ENCODE data around the gene DDX54. TPM values are rescaled to one million over a fixed set of nuclear protein-coding genes. Genes with fewer than 3 reads are reported as not detected.
"Not testable (repeated sequence)": the region's sequence is repeated elsewhere in the genome, so short reads cannot be mapped to it uniquely, and the experiment has no call there.

The DDX54 gene
- total and polyA plus RNA-seq, 4 donors = 12.6 to 70.8 (median 47.9) TPM

DNA sequence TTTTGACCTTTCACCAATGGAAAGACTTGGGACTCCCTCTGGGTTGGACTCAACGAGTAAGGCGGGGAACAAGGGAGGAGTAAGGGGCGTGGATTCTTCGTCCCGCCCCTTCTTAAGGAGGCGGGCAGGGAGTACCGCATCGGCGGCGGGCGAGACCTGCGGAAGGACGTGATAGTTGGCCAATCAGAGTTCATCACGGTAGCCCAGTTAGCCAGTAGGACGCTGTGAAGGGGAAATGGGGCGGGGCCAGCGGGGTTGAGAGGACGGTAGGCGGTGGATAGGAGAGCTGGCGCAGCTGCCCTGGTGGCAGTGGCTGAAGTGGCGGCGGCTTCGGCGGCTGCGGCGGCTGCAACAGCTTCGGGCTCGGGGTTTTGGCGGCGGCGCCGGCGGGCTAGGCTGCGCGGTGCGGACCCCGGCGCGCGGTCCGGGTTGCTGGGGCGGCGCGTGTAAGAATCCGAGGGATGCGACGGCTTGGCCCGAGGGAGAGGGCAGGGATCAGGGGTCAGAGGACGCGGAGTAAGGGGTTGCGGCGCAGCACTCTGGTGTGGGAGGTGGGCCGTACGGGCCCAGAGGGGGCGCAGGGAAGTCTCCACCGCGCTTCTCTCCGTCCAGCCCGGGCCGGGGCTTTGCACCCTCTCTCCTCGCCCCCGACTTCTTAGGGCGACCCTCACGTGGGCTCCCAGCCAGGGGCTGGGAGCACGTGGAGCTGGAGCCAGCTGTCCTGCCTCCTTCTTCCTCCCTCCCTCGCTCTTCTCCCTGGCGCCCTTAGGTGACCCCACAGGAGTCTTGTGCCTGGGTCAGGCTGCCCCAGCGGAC, 36.1 kb upstream of the DDX54 start, which contains the start of gene TPCN1:
TSS of gene TPCN1 (plus strand) at position 284 of the 816 bp plus-strand sequence. CDS start 5,389 bp downstream, outside the sequence.
- DNase-seq (peak; percentile 99 to 100), ATAC-seq (ENCODE audit: low FRiP score) (peak; percentile 98)
- Histone ChIP-seq H3K27me3 (ENCODE audit: control insufficient read depth in 1 of 2, insufficient read depth in 2 of 2, low read length in 1 of 2) (no peaks in the 10 kb centered on the region), H3K4me1 (ENCODE audit: control insufficient read depth in 1 of 2, insufficient read depth in 2 of 2, low read length in 2 of 2) (peaks cover 0 to 6% of the 10 kb centered on the region in 2 donors), H3K27ac (ENCODE audit: low read depth in 1 of 2, low read length in 2 of 2) (peak within 1 kb of the TSS; percentile 68 to 89), H3K4me3 (ENCODE audit: low read length in 2 of 2) (peak within 1 kb of the TSS; percentile 62 to 85), H3K9me3 (ENCODE audit: control insufficient read depth, low read length) (no peaks in the 10 kb centered on the region), H3K36me3 (ENCODE audit: control insufficient read depth in 1 of 2, insufficient read depth in 2 of 2, low read length in 1 of 2) (no peaks in the 10 kb centered on the region)
- WGBS, 2 donors = 0 to 1% methylated on average over 58 to 68 of the region's 68 CpGs
- intact Hi-C loops (cut with DNase I) = no loop called here

DNA sequence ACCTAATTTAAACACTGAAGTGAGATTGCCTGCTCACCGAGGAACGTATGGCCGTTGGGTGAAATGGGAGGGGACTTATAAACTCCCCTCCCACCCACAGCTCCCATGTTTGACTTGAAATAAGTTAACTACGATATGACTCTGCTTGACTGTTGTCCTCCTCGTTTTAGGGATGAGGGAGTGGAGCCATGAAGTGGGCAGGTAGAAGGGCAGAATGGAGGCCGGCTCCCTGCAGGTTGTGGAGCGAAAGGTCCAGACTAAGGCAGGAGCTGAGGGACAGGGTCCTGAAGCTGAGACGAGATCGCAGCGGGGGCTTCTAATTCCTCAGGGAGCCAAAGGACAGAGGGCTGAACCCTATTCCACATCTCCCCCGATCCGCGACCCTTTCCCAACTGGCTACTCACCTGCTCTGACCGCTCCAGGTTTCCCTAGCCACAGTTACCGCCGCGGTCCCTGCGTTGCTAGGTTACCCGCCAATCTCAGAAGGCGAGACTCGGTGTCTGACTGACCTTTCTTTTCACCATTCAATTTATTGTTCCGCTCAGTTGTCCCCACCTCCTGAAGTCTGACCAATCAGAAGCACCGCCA, 35.4 kb upstream of the DDX54 start:
- Histone ChIP-seq H3K27me3 (ENCODE audit: control insufficient read depth in 1 of 2, insufficient read depth in 2 of 2, low read length in 1 of 2) (no peaks in the 10 kb centered on the region), H3K4me1 (ENCODE audit: control insufficient read depth in 1 of 2, insufficient read depth in 2 of 2, low read length in 2 of 2) (peaks cover 0 to 11% of the 10 kb centered on the region in 2 donors), H3K27ac (ENCODE audit: low read depth in 1 of 2, low read length in 2 of 2) (peak overlapping the region in 1 of 2 donors; percentile 7), H3K36me3 (ENCODE audit: control insufficient read depth in 1 of 2, insufficient read depth in 2 of 2, low read length in 1 of 2) (no peaks in the 10 kb centered on the region), H3K4me3 (ENCODE audit: low read length in 2 of 2) (no peak overlapping the region), H3K9me3 (ENCODE audit: control insufficient read depth, low read length) (no peaks in the 10 kb centered on the region)
- DNase-seq (no peak), ATAC-seq (ENCODE audit: low FRiP score) (no peak)
- intact Hi-C loops (cut with DNase I) = no loop called here
- WGBS, 2 donors = 0 to 1% methylated on average over 23 of the region's 23 CpGs

DNA sequence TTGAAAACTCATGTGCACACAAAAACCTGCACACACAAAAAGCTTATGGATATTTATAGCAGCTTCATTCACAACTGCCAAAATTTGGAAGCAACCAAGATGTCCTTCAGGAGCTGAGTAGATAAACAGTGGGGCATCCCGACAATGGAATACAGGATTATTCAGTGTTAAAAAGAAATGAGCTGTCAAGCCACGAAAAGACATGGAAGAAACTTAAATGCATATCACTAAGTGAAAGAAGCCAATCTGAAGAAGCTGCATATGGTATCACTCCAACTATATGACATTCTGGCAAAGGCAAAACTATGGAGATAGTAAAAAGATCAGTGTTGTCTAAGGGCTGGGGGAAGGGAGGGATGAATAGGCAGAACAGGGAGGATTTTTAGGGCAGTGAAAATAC, 30.7 kb upstream of the DDX54 start:
- ATAC-seq (ENCODE audit: low FRiP score) = no peak
- H3K36me3 ChIP-seq (ENCODE audit: control insufficient read depth in 1 of 2, insufficient read depth in 2 of 2, low read length in 1 of 2) = no peaks in the 10 kb centered on the region
- intact Hi-C loops (cut with DNase I) = no loop called here
- no peak overlapping the region for H3K27ac ChIP-seq (ENCODE audit: low read depth in 1 of 2, low read length in 2 of 2)
- H3K4me1 ChIP-seq (ENCODE audit: control insufficient read depth in 1 of 2, insufficient read depth in 2 of 2, low read length in 2 of 2) = peaks cover 2 to 11% of the 10 kb centered on the region in 2 donors
- H3K27me3 ChIP-seq (ENCODE audit: control insufficient read depth in 1 of 2, insufficient read depth in 2 of 2, low read length in 1 of 2) = no peaks in the 10 kb centered on the region
- no peak overlapping the region for H3K4me3 ChIP-seq (ENCODE audit: low read length in 2 of 2)
- no peak for DNase-seq
- H3K9me3 ChIP-seq (ENCODE audit: control insufficient read depth, low read length) = no peaks in the 10 kb centered on the region
- WGBS, 2 donors = 67 to 68% methylated on average over 2 of the region's 2 CpGs

DNA sequence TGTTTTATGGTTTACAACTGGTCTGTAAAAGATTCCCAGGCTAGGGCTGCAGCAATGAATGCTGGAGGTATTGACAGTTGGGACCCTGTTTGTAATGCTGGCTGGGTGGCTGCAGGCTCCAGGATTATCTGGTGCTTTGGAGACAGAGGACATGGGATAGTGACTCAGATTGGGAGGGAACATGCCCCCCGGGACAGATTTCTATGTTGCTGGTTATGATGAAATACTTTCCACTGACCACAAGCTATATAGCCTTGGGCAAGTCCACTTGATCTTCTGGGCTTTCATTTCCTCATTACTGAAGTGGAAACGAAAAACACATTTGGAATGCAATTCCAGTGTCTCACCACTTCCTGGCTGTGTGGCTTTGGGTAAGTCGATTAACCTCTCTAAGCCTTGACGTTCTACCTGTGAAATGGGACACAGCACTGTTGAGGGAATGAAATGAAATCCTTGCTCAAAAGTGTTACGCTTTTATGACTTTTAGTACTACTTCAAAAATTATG, 29.7 kb upstream of the DDX54 start:
- Histone ChIP-seq H3K4me3 (ENCODE audit: low read length in 2 of 2) (no peak overlapping the region), H3K27ac (ENCODE audit: low read depth in 1 of 2, low read length in 2 of 2) (peak overlapping the region in 1 of 2 donors; percentile 46), H3K36me3 (ENCODE audit: control insufficient read depth in 1 of 2, insufficient read depth in 2 of 2, low read length in 1 of 2) (no peaks in the 10 kb centered on the region), H3K27me3 (ENCODE audit: control insufficient read depth in 1 of 2, insufficient read depth in 2 of 2, low read length in 1 of 2) (no peaks in the 10 kb centered on the region), H3K9me3 (ENCODE audit: control insufficient read depth, low read length) (no peaks in the 10 kb centered on the region), H3K4me1 (ENCODE audit: control insufficient read depth in 1 of 2, insufficient read depth in 2 of 2, low read length in 2 of 2) (peaks cover 2 to 11% of the 10 kb centered on the region in 2 donors)
- intact Hi-C loops (cut with DNase I) = no loop called here
- WGBS, 2 donors = 46 to 49% methylated on average over 5 of the region's 5 CpGs
- DNase-seq (peak; percentile 80 to 82), ATAC-seq (ENCODE audit: low FRiP score) (peak; percentile 91)

DNA sequence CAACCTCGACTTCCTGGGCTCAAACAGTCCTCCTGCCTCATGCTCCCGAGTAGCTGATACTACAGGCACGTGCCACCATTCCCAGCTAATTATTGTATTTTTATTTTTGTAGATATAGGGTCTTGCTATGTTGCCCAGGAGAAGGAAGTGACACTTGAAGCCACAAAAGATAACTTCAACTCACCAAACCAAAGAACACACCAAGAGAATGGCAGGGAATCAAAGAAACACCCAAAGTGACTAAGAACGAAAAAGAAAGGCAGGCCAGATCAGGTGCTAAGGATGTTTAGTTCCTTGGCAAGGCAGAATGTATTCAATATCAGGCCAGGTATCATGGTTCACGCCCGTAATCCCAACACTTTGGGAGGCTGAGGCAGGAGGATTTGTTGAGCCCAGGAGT, 25.9 kb upstream of the DDX54 start:
- Histone ChIP-seq H3K9me3 (ENCODE audit: control insufficient read depth, low read length) (no peaks in the 10 kb centered on the region), H3K27ac (ENCODE audit: low read depth in 1 of 2, low read length in 2 of 2) (no peak overlapping the region), H3K4me3 (ENCODE audit: low read length in 2 of 2) (no peak overlapping the region), H3K27me3 (ENCODE audit: control insufficient read depth in 1 of 2, insufficient read depth in 2 of 2, low read length in 1 of 2) (no peaks in the 10 kb centered on the region), H3K4me1 (ENCODE audit: control insufficient read depth in 1 of 2, insufficient read depth in 2 of 2, low read length in 2 of 2) (peaks cover 2 to 3% of the 10 kb centered on the region in 2 donors), H3K36me3 (ENCODE audit: control insufficient read depth in 1 of 2, insufficient read depth in 2 of 2, low read length in 1 of 2) (no peaks in the 10 kb centered on the region)
- ATAC-seq (ENCODE audit: low FRiP score) (no peak), DNase-seq (peak; percentile 12 to 16)
- 93 to 94% methylated on average over 6 of the region's 6 CpGs for WGBS, 2 donors
- intact Hi-C loops (cut with DNase I) = no loop called here

DNA sequence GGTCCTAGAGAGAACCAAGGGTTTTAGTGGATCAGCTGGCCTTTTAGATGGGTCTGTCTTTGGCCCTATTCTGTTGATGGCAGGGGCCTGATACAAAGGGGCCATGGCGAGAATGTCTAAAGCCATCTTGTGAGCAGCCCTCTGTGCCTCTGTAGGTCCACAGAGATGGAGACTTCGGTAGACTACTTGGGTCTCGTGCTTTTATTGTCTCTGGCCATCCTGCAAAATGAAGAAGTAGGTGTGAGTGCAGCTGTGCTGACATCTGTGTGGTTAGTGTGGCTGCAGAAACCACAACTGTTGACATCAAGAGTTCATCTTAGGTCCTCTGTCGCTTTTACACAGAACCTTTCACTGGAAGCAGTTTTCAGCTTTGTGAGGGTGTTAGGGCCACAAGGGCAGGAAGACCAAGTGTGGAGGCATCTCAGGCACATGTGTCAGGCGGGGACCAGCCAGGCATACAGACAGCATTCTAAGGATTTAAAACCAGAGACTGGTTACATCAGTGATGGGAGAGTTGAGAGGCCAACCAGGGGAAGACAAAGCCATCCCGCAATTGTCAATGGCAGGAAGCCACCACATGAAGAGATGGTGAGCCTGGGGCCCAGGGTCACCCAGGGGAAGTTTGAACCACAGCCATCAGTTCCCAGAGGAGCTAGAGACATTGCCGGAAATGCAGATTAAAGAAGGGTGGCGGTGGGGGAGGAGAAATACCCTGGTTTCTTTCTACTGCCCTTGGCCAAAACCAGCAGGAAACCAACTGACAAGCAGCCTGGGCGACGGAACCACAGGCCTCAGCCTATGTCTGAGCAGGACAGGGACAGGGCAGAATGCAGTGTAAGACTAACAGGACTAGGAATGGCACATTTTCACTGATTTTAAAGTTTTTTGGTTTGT, 23.0 kb upstream of the DDX54 start:
- peak overlapping the region in 1 of 2 donors; percentile 1 for H3K27ac ChIP-seq (ENCODE audit: low read depth in 1 of 2, low read length in 2 of 2)
- peak; percentile 50 for ATAC-seq (ENCODE audit: low FRiP score)

DNA sequence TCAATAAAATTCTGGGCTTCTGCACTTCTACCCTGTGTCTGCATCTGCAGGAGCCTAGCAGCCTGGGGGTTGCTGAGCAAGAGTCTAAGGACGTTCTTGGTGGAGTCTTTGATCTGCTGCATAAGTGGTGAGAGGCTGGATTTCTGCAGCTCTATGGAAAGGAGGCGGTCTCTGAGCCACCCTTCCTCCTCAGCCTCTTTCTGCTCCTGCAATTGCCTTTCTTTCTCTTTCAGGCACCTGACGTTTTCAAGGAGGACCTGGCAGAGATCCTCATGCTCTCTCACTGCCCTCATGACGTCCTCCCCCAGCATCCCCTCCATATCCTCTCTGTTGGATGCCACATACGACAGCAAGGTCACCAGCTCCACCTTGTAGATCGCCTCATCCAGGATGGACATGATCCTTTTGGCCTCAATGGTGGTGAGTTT, 22.3 kb upstream of the DDX54 start:
- Histone ChIP-seq H3K4me1 (ENCODE audit: control insufficient read depth in 1 of 2, insufficient read depth in 2 of 2, low read length in 2 of 2) (no peaks in the 10 kb centered on the region), H3K9me3 (ENCODE audit: control insufficient read depth, low read length) (no peaks in the 10 kb centered on the region), H3K4me3 (ENCODE audit: low read length in 2 of 2) (no peak overlapping the region), H3K27me3 (ENCODE audit: control insufficient read depth in 1 of 2, insufficient read depth in 2 of 2, low read length in 1 of 2) (no peaks in the 10 kb centered on the region), H3K27ac (ENCODE audit: low read depth in 1 of 2, low read length in 2 of 2) (peak overlapping the region in 1 of 2 donors; percentile 1), H3K36me3 (ENCODE audit: control insufficient read depth in 1 of 2, insufficient read depth in 2 of 2, low read length in 1 of 2) (no peaks in the 10 kb centered on the region)
- ATAC-seq (ENCODE audit: low FRiP score) (no peak), DNase-seq (peak in 1 of 2 donors; percentile 52)
- WGBS, 2 donors = 81 to 87% methylated on average over 6 of the region's 6 CpGs
- intact Hi-C loops (cut with DNase I) = no loop called here

More for the DNA sequence above, 23.0 kb upstream of the DDX54 start:
- no peaks in the 10 kb centered on the region for H3K27me3 ChIP-seq (ENCODE audit: control insufficient read depth in 1 of 2, insufficient read depth in 2 of 2, low read length in 1 of 2)
- H3K4me3 ChIP-seq (ENCODE audit: low read length in 2 of 2) = no peak overlapping the region
- H3K9me3 ChIP-seq (ENCODE audit: control insufficient read depth, low read length) = no peaks in the 10 kb centered on the region
- DNase-seq = peak; percentile 57 to 85
- no peaks in the 10 kb centered on the region for H3K36me3 ChIP-seq (ENCODE audit: control insufficient read depth in 1 of 2, insufficient read depth in 2 of 2, low read length in 1 of 2)
- WGBS, 2 donors = 52 to 54% methylated on average over 10 of the region's 10 CpGs
- intact Hi-C loops (cut with DNase I) = no loop called here
- no peaks in the 10 kb centered on the region for H3K4me1 ChIP-seq (ENCODE audit: control insufficient read depth in 1 of 2, insufficient read depth in 2 of 2, low read length in 2 of 2)

GRCh38 chr12:113206802-113207201, 21.5 kb upstream of the DDX54 start:
- H3K27me3 ChIP-seq (ENCODE audit: control insufficient read depth in 1 of 2, insufficient read depth in 2 of 2, low read length in 1 of 2); H3K4me3 ChIP-seq (ENCODE audit: low read length in 2 of 2); H3K36me3 ChIP-seq (ENCODE audit: control insufficient read depth in 1 of 2, insufficient read depth in 2 of 2, low read length in 1 of 2); H3K9me3 ChIP-seq (ENCODE audit: control insufficient read depth, low read length); ATAC-seq (ENCODE audit: low FRiP score); intact Hi-C loops (cut with DNase I); H3K4me1 ChIP-seq (ENCODE audit: control insufficient read depth in 1 of 2, insufficient read depth in 2 of 2, low read length in 2 of 2): not testable (repeated sequence)
- DNase-seq = peak in 1 of 2 donors; percentile 32
- 96 to 98% methylated on average over 5 of the region's 5 CpGs for WGBS, 2 donors
- H3K27ac ChIP-seq (ENCODE audit: low read depth in 1 of 2, low read length in 2 of 2) = peak overlapping the region in 1 of 2 donors; percentile 48

All from aorta (tissue), 5 donors.